Coronary artery (tissue), 2 donors: ENCODE data around the gene RTP1.

Experiments used
- DNase-seq: peaks from one replicate; pipeline ENCODE4 v3.0.0-alpha.2; 2017; ENCODE audit warnings: low spot score
- H3K27ac ChIP-seq, 2 donors: fragments of 200-600 bp; sonication (generic); one replicate each; pipeline ENCODE4 v1.5.1; 2016 to 2019
- H3K4me3 ChIP-seq: fragments of 200-600 bp; sonication (generic); 2 replicates; pipeline ENCODE4 v1.5.1; 2016; ENCODE audit warnings: mild to moderate bottlenecking, moderate library complexity
- TF ChIP-seq, protein P1 (sequence below): fragments of 200-600 bp; sonication (generic); IDR thresholded peaks from one replicate; pipeline ENCODE4 v1.5.1; 2019; ENCODE audit warnings: antibody characterized with exemption

Gene RTP1

DNA sequence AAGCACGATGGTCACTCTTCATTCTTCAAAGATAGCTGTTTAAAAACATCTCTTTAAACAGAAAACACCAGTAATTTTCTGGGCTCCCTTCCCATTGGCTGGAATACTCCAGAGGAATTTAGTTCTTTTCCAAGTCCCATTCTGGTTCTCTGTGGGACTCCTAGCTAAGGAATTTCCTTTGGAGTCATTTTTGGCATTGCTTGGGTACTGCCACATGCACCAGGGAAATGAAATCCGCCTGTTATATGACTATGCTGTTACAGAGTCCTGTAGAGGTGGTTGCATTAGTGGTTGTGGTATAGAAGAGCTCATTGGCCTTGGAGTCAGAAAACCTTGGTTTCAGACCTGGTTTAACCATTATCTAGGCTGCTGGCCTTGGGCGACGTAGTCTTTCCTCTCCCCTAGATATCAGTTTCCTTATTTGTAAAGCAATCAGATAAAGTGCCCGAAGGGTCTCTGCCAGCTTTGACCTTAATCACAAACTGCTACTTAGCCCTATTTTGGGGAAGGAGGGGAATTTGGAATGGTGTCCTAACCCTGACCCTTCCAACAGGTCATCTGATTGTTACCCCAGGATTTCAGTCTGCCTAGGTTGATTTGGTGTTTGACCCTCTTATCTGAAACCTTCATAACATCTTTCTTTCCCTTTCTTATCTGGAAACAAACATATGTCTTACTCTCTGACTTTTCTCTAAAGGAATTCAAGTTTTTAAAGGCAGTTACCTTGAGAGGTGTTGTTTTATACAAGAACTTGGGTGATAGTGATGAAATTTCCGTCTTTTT, 13.4 kb downstream of the RTP1 start:
- DNase-seq, result no peak
- peak overlapping the region; percentile 68 to 81 for H3K27ac ChIP-seq
- H3K4me3 ChIP-seq, result no peak overlapping the region
- TF ChIP-seq, protein P1, sequence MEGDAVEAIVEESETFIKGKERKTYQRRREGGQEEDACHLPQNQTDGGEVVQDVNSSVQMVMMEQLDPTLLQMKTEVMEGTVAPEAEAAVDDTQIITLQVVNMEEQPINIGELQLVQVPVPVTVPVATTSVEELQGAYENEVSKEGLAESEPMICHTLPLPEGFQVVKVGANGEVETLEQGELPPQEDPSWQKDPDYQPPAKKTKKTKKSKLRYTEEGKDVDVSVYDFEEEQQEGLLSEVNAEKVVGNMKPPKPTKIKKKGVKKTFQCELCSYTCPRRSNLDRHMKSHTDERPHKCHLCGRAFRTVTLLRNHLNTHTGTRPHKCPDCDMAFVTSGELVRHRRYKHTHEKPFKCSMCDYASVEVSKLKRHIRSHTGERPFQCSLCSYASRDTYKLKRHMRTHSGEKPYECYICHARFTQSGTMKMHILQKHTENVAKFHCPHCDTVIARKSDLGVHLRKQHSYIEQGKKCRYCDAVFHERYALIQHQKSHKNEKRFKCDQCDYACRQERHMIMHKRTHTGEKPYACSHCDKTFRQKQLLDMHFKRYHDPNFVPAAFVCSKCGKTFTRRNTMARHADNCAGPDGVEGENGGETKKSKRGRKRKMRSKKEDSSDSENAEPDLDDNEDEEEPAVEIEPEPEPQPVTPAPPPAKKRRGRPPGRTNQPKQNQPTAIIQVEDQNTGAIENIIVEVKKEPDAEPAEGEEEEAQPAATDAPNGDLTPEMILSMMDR, result no peak

DNA sequence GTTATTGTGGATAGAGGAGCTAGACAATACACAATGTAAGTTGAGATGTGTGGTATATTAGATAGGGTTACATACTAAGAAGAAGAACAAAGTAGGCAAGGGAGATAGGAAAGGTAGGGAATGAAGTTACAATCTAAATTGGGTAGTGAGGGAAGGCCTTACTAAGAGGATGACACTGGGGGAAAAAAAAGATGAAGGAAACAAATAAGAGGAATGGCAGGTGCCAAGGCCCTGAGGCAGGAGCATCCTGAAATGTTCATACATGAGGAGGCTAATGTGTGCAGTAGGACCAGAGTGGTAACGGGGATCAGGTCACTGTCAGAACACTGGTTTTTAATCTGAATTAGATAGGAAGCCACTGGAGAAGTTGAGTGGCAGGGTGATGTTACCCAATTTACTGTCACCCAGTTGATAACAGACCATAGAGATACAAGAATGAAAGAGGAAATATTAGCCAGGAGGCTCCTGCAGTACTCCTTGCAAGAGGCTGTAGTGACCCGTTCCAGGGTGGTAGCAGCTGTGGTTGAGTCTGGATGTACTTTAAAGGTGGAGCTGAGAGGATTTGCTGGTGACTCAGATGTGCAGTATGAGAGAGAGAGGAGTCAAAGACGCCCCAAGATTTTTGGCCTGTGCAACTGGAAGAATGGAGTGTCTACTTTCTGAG, 14.4 kb downstream of the RTP1 start:
- peak overlapping the region; percentile 68 to 81 for H3K27ac ChIP-seq
- DNase-seq, result no peak
- TF ChIP-seq, protein P1, result no peak

DNA sequence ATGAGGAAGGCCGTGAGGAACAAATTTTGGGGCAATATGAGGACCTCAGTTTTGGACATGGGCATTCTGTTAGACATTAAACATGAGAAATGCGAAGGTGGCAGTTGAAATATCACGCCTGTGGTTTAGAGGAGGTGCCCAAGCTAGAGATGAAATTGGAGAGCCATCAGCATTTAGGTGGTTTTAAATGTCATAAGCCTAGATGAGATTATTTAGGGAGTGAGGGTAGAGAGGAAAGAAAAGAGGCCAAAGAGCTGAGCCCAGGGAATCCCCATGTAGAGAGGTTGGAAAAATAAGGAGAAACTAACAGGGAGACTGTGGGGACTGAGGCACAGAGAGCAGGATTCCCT, 14.9 kb downstream of the RTP1 start:
- no peak for DNase-seq
- TF ChIP-seq, protein P1, result no peak
- Histone ChIP-seq H3K27ac (peak overlapping the region; percentile 29 to 81), H3K4me3 (no peak overlapping the region)

More for the DNA sequence above, 14.4 kb downstream of the RTP1 start:
- H3K4me3 ChIP-seq, result no peak overlapping the region

DNA sequence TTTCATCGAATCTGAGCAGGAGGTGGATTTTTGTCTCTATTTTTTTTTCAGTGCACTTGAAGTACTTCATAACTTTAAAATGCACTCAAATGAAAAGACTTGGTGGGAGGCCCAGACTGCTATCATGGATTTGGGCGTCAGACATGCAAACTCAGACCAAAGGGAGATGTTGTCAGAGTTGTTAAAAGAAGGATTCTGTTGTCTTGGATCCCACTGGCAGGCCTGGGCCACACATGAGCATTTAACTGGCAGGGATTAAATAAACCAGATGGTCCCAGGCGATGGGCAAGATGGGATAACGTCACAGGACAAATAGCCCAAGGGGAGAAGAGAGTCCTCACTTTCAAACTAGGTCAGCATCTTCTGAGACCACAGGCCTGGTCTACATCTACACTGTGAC, 15.4 kb downstream of the RTP1 start:
- TF ChIP-seq, protein P1, result no peak
- H3K27ac ChIP-seq, result peak overlapping the region; percentile 29 to 81
- H3K4me3 ChIP-seq, result no peak overlapping the region
- no peak for DNase-seq

DNA sequence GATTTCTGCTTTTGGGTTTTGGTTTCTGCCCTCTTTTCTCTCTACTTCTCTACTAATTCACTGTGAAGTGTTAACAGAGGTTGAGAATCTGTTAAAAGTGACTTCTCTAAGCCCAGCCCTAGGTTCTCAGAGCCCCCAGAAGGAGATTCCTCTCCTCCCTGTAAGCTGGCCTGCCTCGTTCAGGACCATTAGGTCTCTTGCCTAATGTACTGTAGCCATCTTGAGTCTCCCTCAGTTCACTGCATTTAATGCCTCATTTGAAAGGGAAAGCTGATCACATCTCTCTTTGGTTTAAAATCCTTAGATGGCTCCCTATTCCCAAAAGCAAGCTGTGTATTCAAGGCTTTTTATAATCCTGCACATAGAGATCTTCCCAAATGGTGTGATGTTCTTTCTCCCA, 16.3 kb downstream of the RTP1 start:
- TF ChIP-seq, protein P1, result no peak
- DNase-seq, result no peak
- no peak overlapping the region for H3K27ac ChIP-seq
- no peak overlapping the region for H3K4me3 ChIP-seq

DNA sequence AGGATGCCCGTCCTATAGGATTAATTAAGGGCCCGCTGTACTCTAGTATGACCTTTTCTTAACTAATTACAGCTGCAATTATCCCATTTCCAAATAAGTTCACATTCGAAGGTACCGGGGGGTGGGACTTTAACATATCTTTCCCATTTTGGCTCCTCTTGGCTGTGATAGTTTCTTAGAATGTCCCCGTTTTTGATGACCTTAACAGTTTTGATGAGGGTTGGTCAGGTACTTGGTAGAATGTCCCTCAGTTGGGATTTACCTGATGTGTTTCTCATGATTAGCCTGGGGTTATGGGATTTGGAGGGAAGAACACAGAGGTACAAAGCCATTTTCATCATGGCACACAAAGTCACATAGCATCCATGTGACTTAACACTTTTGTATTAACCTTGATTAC, 18.2 kb downstream of the RTP1 start:
- TF ChIP-seq, protein P1, result no peak
- no peak overlapping the region for H3K4me3 ChIP-seq
- no peak overlapping the region for H3K27ac ChIP-seq
- DNase-seq, result no peak

DNA sequence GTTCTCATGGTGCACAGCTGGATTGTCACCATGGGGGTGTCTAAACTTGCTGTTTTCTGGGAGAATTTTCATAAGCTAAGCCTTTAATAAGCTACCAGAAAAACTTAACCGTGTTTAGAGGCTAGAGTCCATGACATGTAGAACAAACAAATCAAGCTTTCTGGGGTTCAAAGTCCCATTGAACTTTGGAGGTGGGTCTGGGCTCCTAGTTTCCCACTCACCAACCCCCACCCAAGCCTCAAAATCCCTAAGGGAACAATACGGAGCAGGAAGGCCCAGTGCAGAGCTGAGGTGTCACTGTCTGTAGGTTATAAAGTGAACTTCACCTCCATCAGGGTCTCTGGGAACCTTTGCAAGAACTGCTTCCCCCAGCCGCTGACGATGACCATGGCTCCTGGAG, 25.5 kb downstream of the RTP1 start:
- TF ChIP-seq, protein P1, result no peak
- Histone ChIP-seq H3K4me3 (no peak overlapping the region), H3K27ac (no peak overlapping the region)
- no peak for DNase-seq
